Ishikawa (cell line): ENCODE measurements around the gene ZFP36L2.
A peak's percentile ranks its signal among the peaks of the same experiment; 100 is the strongest.

Experiments used
- CEBPB ChIP-seq: IDR thresholded peaks from 2 replicates; pipeline ENCODE4 v1.6.1; 2012
- CREB1 ChIP-seq: IDR thresholded peaks from 2 replicates; pipeline ENCODE4 v1.6.1; 2012; ENCODE audit warnings: low read depth
- EGR1 ChIP-seq: IDR thresholded peaks from 2 replicates; pipeline ENCODE4 v1.6.1; 2012
- EP300 ChIP-seq: IDR thresholded peaks from 2 replicates; pipeline ENCODE4 v1.6.1; 2012; ENCODE audit warnings: borderline replicate concordance
- FOXM1 ChIP-seq: IDR thresholded peaks from 2 replicates; pipeline ENCODE4 v1.6.1; 2012; ENCODE audit warnings: low read depth, borderline replicate concordance
- NFIC ChIP-seq: IDR thresholded peaks from 2 replicates; pipeline ENCODE4 v1.6.1; 2012
- RAD21 ChIP-seq: IDR thresholded peaks from 2 replicates; pipeline ENCODE4 v1.6.1; 2012; ENCODE audit warnings: low read depth
- TAF1 ChIP-seq: IDR thresholded peaks from 2 replicates; pipeline ENCODE4 v1.6.1; 2012; ENCODE audit warnings: low read depth, mild to moderate bottlenecking
- TCF12 ChIP-seq: IDR thresholded peaks from 2 replicates; pipeline ENCODE4 v1.6.1; 2012; ENCODE audit warnings: low read depth
- TEAD4 ChIP-seq: IDR thresholded peaks from 2 replicates; pipeline ENCODE4 v1.6.1; 2012
- YY1 ChIP-seq: IDR thresholded peaks from 2 replicates; pipeline ENCODE4 v1.6.1; 2012; ENCODE audit warnings: low read depth
- ZBTB7A ChIP-seq: IDR thresholded peaks from 2 replicates; pipeline ENCODE4 v1.6.1; 2012; ENCODE audit warnings: low read depth
- TF ChIP-seq, protein P1 (sequence below): IDR thresholded peaks from 2 replicates; pipeline ENCODE4 v1.6.1; 2012
- TF ChIP-seq, protein P2 (sequence below): IDR thresholded peaks from 2 replicates; pipeline ENCODE4 v1.6.1; 2012
- TF ChIP-seq, protein P3 (sequence below): IDR thresholded peaks from 2 replicates; pipeline ENCODE4 v1.6.1; 2012; ENCODE audit warnings: low read depth, mild to moderate bottlenecking

ZFP36L2 gene

DNA sequence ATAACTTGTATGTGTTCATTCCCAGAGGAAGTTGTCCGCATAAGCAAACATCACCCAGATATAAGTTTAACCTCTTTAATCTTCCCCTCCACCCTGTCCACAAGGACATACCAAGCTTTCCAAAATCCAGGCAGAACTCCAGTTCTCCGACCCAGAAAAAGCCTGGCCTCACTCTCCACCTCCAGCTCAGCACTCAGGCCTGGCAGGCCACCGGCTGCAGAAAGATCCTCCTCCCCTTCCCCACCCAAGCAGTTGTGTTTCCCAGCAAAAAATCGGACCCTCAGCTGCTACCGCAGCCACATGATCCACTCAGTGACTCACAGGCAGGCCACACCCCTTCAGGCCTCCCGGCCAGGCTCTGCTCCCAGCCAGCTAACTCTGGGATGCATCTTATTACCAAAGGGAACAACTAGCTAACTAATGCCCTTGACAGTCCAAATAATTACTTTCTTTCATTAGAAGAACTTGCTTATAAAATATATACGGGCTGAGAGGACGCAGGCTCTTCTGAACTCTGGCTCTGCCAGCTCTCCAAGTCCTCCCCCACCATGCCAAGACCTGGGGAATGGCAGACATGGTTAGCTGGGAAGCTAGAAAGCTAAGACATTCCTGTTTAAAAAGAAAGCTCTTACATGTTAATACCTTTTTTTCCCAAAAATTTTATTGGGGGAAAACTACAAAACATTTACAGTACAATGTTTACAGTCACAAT, 4.5 kb downstream of the ZFP36L2 start:
- TF ChIP-seq, protein P1, sequence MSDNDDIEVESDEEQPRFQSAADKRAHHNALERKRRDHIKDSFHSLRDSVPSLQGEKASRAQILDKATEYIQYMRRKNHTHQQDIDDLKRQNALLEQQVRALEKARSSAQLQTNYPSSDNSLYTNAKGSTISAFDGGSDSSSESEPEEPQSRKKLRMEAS = peak; percentile 50; the same call in 1 of the 2 replicates
- peak; percentile 45 for TF ChIP-seq NFIC
- TF ChIP-seq TEAD4 = peak; percentile 24; the same call in 1 of the 2 replicates
- TF ChIP-seq, protein P2, sequence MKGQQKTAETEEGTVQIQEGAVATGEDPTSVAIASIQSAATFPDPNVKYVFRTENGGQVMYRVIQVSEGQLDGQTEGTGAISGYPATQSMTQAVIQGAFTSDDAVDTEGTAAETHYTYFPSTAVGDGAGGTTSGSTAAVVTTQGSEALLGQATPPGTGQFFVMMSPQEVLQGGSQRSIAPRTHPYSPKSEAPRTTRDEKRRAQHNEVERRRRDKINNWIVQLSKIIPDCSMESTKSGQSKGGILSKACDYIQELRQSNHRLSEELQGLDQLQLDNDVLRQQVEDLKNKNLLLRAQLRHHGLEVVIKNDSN = peak; percentile 93
- no peak for TF ChIP-seq EGR1
- no peak for TF ChIP-seq YY1

DNA sequence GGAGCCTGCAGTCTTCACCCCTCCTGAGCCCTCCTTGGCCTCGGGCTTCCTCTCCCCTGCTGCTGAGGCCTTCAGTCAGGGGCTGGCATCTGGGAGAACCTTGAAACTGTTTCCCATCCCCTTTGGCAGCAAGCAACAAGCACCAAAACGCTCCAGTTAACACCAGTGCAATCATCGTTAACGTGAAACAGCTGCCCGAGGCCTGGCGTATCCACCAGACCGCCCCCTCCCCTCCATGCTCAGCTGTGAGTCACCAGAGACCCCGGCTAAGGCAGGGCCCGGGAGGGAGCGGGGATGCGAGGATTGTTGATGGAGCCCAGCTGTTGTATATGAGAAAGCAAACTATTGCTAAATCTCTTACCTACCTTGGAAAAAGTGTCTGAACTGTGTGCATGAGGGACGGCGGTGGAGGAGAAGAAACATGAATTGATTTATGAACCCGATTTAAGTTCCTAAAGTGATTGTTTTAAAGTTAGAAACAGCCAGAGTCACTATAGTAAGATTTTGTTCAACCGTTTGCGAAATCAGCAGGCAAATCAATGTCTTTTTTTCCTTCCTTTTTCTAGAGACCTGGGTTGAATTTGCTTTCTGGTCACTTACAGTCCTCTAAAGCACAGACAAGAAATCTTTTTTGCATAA, 5.2 kb downstream of the ZFP36L2 start:
- TF ChIP-seq TEAD4 = peak; percentile 24; the same call in 1 of the 2 replicates
- TF ChIP-seq NFIC = 0 out of 2 replicates have a peak, but pooled peaks have one; percentile 32
- TF ChIP-seq CEBPB = no peak
- TF ChIP-seq, protein P1 = 0 out of 2 replicates have a peak, but pooled peaks have one; percentile 14

DNA sequence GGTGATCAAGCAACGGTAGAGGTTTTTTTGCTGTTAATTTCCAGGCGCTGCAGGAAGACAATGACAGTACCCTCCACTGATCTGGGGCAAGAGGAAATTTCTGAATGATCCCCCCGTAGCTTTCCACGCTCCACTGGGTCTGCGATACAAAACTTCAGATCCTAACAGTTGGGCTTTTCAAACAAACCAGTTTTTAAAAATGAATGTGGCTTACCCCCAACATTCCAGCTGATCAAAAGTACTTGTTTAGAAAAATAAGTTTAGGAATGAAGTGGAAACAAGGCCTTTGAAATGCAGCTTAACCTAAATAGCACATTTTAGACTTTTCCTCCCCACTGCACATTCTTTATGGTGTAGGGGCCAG, 5.7 kb downstream of the ZFP36L2 start:
- TF ChIP-seq TEAD4 (no peak), ZBTB7A (no peak), EP300 (no peak), TAF1 (no peak), YY1 (no peak)
- TF ChIP-seq, protein P3, sequence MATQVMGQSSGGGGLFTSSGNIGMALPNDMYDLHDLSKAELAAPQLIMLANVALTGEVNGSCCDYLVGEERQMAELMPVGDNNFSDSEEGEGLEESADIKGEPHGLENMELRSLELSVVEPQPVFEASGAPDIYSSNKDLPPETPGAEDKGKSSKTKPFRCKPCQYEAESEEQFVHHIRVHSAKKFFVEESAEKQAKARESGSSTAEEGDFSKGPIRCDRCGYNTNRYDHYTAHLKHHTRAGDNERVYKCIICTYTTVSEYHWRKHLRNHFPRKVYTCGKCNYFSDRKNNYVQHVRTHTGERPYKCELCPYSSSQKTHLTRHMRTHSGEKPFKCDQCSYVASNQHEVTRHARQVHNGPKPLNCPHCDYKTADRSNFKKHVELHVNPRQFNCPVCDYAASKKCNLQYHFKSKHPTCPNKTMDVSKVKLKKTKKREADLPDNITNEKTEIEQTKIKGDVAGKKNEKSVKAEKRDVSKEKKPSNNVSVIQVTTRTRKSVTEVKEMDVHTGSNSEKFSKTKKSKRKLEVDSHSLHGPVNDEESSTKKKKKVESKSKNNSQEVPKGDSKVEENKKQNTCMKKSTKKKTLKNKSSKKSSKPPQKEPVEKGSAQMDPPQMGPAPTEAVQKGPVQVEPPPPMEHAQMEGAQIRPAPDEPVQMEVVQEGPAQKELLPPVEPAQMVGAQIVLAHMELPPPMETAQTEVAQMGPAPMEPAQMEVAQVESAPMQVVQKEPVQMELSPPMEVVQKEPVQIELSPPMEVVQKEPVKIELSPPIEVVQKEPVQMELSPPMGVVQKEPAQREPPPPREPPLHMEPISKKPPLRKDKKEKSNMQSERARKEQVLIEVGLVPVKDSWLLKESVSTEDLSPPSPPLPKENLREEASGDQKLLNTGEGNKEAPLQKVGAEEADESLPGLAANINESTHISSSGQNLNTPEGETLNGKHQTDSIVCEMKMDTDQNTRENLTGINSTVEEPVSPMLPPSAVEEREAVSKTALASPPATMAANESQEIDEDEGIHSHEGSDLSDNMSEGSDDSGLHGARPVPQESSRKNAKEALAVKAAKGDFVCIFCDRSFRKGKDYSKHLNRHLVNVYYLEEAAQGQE = no peak

DNA sequence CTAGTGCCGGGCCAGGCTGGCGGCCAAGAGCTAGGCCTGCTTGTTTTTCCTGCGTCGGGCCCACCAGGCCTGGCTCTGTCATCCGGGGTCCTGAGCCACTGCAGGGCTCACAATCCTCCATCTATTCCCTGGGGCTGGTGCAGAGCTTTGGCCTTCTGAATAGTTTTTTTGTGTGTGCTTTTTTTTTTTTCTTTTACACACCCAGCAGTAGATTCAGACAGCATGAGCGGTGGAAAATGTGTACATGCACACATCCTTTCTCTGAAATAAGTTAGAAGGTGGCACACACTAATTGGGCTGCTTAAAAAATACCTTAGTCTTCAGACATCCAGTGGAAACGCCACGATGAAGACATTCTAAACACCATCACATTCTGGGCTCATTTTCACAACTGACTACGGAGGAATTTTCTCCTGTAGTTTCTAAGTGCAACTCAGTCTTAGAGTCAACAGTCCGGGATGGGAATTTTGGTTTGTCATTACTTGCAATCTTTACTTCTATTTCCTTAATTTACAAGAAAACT, 6.1 kb downstream of the ZFP36L2 start:
- TF ChIP-seq NFIC (no peak), EGR1 (no peak), TAF1 (no peak)

DNA sequence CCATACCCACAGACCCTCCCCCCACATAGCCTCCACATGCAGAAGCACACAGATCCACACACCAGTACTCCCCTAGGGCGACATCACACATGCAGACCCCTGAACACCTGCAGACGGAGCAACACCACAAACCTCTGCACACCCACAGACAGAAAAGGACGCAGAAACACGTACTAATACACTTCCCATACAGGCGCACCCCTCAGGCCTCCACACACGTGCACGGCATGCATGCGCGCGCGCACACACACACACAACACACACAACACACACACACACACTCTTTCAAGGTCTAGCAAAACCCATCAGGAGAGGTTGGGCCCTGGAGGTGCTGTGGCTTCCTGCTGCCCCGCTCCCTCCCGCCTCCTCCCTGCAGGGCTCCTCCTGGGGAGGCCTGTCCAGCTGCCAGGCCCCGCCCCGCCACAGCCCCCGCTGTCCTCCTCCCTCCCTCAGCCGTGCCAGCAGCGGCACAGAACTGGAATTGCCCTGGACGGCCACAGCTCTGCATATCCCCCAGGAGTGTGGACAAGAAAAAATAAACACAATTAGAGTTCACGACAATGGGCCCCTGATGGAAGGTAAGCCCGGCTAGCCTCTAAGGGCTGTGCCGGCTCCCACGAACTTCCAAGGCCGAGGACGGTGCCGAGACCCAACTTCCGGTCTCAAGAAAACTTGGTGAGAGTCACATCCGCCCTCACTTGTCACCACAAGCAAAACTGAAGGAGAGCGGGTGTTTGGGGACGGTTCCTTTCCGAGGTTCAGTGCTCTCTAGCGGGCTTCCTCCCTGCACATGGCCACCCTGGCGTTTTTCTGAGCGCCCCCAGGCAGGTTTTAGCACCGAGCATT, 6.8 kb downstream of the ZFP36L2 start:
- TF ChIP-seq EGR1 (0 out of 2 replicates have a peak, but pooled peaks have one; percentile 47), EP300 (peak; percentile 40; the same call in 1 of the 2 replicates), ZBTB7A (no peak), RAD21 (peak; percentile 7; the same call in 1 of the 2 replicates), TEAD4 (peak; percentile 18; the same call in 1 of the 2 replicates), CREB1 (no peak), NFIC (peak; percentile 73), TCF12 (peak; percentile 44; the same call in 1 of the 2 replicates)
- TF ChIP-seq, protein P1 = peak; percentile 56; the same call in 1 of the 2 replicates

DNA sequence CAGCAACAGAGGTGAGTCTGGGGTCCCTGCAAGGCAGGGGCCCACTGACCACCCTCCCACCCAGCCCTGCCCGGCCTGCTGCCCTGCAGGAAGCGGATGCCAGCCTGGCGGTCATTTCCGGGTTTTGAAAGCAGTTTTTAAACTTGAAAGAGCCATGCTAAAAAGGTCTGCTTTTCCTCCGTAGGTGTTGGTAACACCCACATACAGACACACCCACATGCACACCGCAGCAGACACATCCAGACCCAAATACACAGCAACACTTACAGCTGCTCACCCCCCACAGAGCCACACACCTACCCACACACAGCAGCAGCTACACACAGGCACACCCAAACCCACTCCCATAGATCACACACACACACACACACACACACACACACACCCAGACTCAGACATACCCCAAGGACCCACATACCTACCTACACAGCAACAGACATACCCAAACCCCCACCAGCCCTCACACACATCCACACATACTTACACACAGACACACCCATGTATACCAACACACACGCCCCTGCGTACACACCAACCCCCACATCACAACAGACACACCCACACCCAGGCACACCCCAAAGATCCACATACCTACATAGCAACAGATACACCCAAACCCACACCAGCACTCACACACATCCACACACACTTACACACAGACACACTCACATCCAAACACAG, 7.6 kb downstream of the ZFP36L2 start:
- peak; percentile 57; the same call in 1 of the 2 replicates for TF ChIP-seq EGR1
- TF ChIP-seq, protein P1 = peak; percentile 68
- no peak for TF ChIP-seq RAD21

DNA sequence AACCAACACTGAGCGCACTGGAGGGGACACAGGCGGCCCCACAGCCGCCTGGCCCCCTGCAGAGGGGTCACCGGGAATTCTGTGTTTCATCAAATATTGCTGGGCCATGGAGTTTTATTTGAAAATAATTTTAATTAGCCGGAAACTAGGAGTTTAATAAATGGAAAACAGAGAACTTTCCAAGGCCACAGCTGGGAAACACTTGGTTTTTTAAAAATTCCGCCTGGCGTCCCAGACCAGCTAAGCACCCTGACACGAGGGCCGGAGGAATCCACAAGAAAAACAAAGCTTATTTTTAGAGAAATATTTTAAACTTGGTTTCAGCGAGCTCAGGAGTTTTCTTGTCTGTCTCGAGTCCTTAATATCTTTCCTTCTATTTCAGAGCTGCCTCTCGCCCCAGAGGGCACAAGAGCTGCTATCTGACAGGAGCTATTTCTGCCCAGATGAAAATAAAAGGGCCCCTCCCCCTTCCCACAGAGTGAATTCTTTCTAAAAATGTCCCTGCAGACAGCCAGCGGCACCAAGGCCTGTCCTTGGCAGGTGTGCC, 8.2 kb downstream of the ZFP36L2 start:
- no peak for TF ChIP-seq NFIC
- TF ChIP-seq FOXM1 = no peak; the same call in 1 of the 2 replicates
- TF ChIP-seq ZBTB7A = no peak; the same call in 1 of the 2 replicates
- no peak for TF ChIP-seq TAF1
- TF ChIP-seq YY1 = no peak
- no peak for TF ChIP-seq EP300
- TF ChIP-seq, protein P2 = no peak
- no peak for TF ChIP-seq CREB1
- no peak for TF ChIP-seq TCF12
- no peak for TF ChIP-seq TEAD4
- TF ChIP-seq RAD21 = no peak
- TF ChIP-seq EGR1 = no peak
- no peak for TF ChIP-seq CEBPB
- TF ChIP-seq, protein P3 = no peak
- TF ChIP-seq, protein P1 = no peak
